ENCODE data around the gene SLC45A2. TPM values are rescaled to one million over a fixed set of nuclear protein-coding genes. Genes with fewer than 3 reads are reported as not detected.

Gene SLC45A2
- total RNA-seq, 6 donors from 2014 or later, result 0.76 TPM; not detected in 5

- TF ChIP-seq POLR2A (IDR thresholded peaks at IDR 0.05) (no peak), CTCF (IDR thresholded peaks at IDR 0.05) (no peak), POLR2AphosphoS5 (IDR thresholded peaks at IDR 0.05) (no peak), EP300 (IDR thresholded peaks at IDR 0.05) (no peak)
- H3K27ac ChIP-seq, result no peak overlapping the region
- H3K4me1 ChIP-seq, result peaks cover 11 to 26% (median 13%) of the 10 kb centered on the region in 4 donors
- no peak for ATAC-seq (ENCODE audit: low FRiP score in 2 of 2)
- no peaks in the 10 kb centered on the region for H3K27me3 ChIP-seq
- no peaks in the 10 kb centered on the region for H3K36me3 ChIP-seq
- H3K4me3 ChIP-seq, result no peak overlapping the region
- DNase-seq, result no peak
- WGBS, 2 donors, result 63 to 69% methylated on average over 1 of the region's 1 CpG
- no peaks in the 10 kb centered on the region for H3K9me3 ChIP-seq
Measured at GRCh38 chr5:34009610-34010009, 25.1 kb upstream of the SLC45A2 start.

GRCh38 chr5:34008802-34009201 lies 24.3 kb upstream of the SLC45A2 start:
- Histone ChIP-seq H3K27ac (peak overlapping the region; percentile 81 to 96 (median 86)), H3K9me3 (no peaks in the 10 kb centered on the region), H3K36me3 (peaks cover 0 to 6% (median 3%) of the 10 kb centered on the region in 4 donors), H3K4me3 (peak overlapping the region in 3 of 4 donors; percentile 61 to 79 (median 69)), H3K4me1 (peaks cover 11 to 26% (median 13%) of the 10 kb centered on the region in 4 donors), H3K27me3 (no peaks in the 10 kb centered on the region)
- DNase-seq (no peak), ATAC-seq (ENCODE audit: low FRiP score in 2 of 2) (no peak)
- TF ChIP-seq CTCF (IDR thresholded peaks at IDR 0.05) (no peak), POLR2AphosphoS5 (IDR thresholded peaks at IDR 0.05) (no peak), EP300 (IDR thresholded peaks at IDR 0.05) (no peak)
- 4 to 19% methylated on average over 1 of the region's 1 CpG for WGBS, 2 donors

GRCh38 chr5:34007621-34008600 lies 23.4 kb upstream of the SLC45A2 start, which contains the start of gene AMACR:
Gene AMACR (minus strand): TSS chr5:34008050. CDS start chr5:34008019, 31 bp downstream.
- Histone ChIP-seq H3K27me3 (no peaks in the 10 kb centered on the region), H3K9me3 (no peaks in the 10 kb centered on the region), H3K4me3 (peak within 1 kb of the TSS; percentile 61 to 79 (median 72)), H3K27ac (peak within 1 kb of the TSS; percentile 81 to 96 (median 86)), H3K36me3 (peaks cover 0 to 13% (median 6%) of the 10 kb centered on the region in 4 donors), H3K4me1 (peaks cover 11 to 26% (median 13%) of the 10 kb centered on the region in 4 donors)
- 0% methylated on average over 40 to 72 of the region's 76 CpGs for WGBS, 2 donors
- DNase-seq (peak; percentile 93 to 99), ATAC-seq (ENCODE audit: low FRiP score in 2 of 2) (peak; percentile 97)
- peak in 2 of 6 experiments; percentile 16 to 33 for TF ChIP-seq CTCF (IDR thresholded peaks at IDR 0.05)
- peak; percentile 43 to 81 for TF ChIP-seq POLR2AphosphoS5 (IDR thresholded peaks at IDR 0.05)
- peak in 3 of 4 donors; percentile 82 to 96 (median 94) for TF ChIP-seq POLR2A (IDR thresholded peaks at IDR 0.05)
- no peak for TF ChIP-seq EP300 (IDR thresholded peaks at IDR 0.05)

- peaks cover 11 to 26% (median 13%) of the 10 kb centered on the region in 4 donors for H3K4me1 ChIP-seq
- peak overlapping the region; percentile 81 to 96 (median 86) for H3K27ac ChIP-seq
- DNase-seq, result peak in 1 of 2 donors; percentile 23
- H3K36me3 ChIP-seq, result peaks cover 0 to 13% (median 6%) of the 10 kb centered on the region in 4 donors
- ATAC-seq (ENCODE audit: low FRiP score in 2 of 2), result peak in 1 of 2 donors; percentile 36
- TF ChIP-seq POLR2A (IDR thresholded peaks at IDR 0.05) (no peak), CTCF (IDR thresholded peaks at IDR 0.05) (no peak), POLR2AphosphoS5 (IDR thresholded peaks at IDR 0.05) (no peak), EP300 (IDR thresholded peaks at IDR 0.05) (no peak)
- no peaks in the 10 kb centered on the region for H3K9me3 ChIP-seq
- no peaks in the 10 kb centered on the region for H3K27me3 ChIP-seq
- H3K4me3 ChIP-seq, result peak overlapping the region; percentile 61 to 79 (median 72)
- WGBS, 2 donors, result 3 to 8% methylated on average over 11 of the region's 11 CpGs
Measured at GRCh38 chr5:34007201-34007620, 22.7 kb upstream of the SLC45A2 start.
